Gastroesophageal sphincter (tissue), 4 donors: ENCODE data around the gene DAND5. TPM values are rescaled to one million over a fixed set of nuclear protein-coding genes. Genes with fewer than 3 reads are reported as not detected.
A peak's percentile ranks its signal among the peaks of the same experiment; 100 is the strongest.

Experiments
- ATAC-seq: fragments of 150-250 bp; one replicate; pipeline ENCODE4 v1.9.1; 2016; ENCODE audit warnings: mild to moderate bottlenecking, moderate library complexity
- H3K27ac ChIP-seq, 4 donors: fragments of 200-600 bp; sonication (generic) in 3 of 4; 1 replicate in 3 of 4; 2 replicates in 1 of 4; pipeline ENCODE4 v1.5.1; 2016 to 2019
- H3K27me3 ChIP-seq: fragments of 200-600 bp; sonication (generic); one replicate; pipeline ENCODE4 v1.5.1; 2019
- H3K36me3 ChIP-seq, 2 donors: fragments of 200-600 bp; sonication (generic); one replicate each; pipeline ENCODE4 v1.5.1; 2019; ENCODE audit warnings: control low read depth in 1 of 2
- H3K4me1 ChIP-seq, 3 donors: fragments of 200-600 bp; sonication (generic); 1 replicate in 2 of 3; 2 replicates in 1 of 3; pipeline ENCODE4 v1.5.1; 2016 to 2019; ENCODE audit warnings: control low read depth in 2 of 3
- H3K4me3 ChIP-seq, 2 donors: fragments of 200-600 bp; sonication (generic); one replicate each; pipeline ENCODE4 v1.5.1; 2019; ENCODE audit warnings: mild to moderate bottlenecking in 1 of 2, moderate library complexity in 1 of 2
- H3K9me3 ChIP-seq, 3 donors: fragments of 200-600 bp; sonication (generic); one replicate each; pipeline ENCODE4 v1.5.1; 2017 to 2019; ENCODE audit warnings: control low read depth in 2 of 3
- CTCF ChIP-seq, 4 experiments: fragments of 200-600 bp in 2 of 4; fragments of 450-650 bp in 2 of 4; sonication (generic) in 1 of 4; IDR thresholded peaks; one replicate each; pipeline ENCODE4 v1.5.1; 2017 to 2019; ENCODE audit warnings: antibody characterized with exemption in 4 of 4, mild to moderate bottlenecking in 2 of 4, moderate library complexity in 2 of 4
- EP300 ChIP-seq: sonication (generic); formaldehyde crosslinking; IDR thresholded peaks from one replicate; pipeline ENCODE4 v1.6.1; 2017; ENCODE audit warnings: antibody characterized with exemption, mild to moderate bottlenecking
- POLR2A ChIP-seq, 2 donors: fragments of 450-650 bp; IDR thresholded peaks; one replicate each; pipeline ENCODE4 v1.6.1; 2017; ENCODE audit warnings: antibody characterized with exemption in 2 of 2, mild to moderate bottlenecking in 2 of 2, moderate library complexity in 1 of 2
- POLR2AphosphoS5 ChIP-seq: sonication (generic); formaldehyde crosslinking; IDR thresholded peaks from one replicate; pipeline ENCODE4 v1.6.1; 2017; ENCODE audit warnings: antibody characterized with exemption
- WGBS, 2 donors: methylation state at CpG; one replicate each; pipeline ENCODE4 v1.1.5; 2018; ENCODE audit warnings: low coverage in 1 of 2; 5-methylcytosine and 5-hydroxymethylcytosine counted together
- total RNA-seq, 4 donors: library from RNA; depleted of rRNA; stranded (reverse); fragments of >200 nt; gene quantifications; one replicate each; pipeline ENCODE4 v1.1.0, GENCODE V29; 2016

DAND5 gene
- total RNA-seq, 4 donors from 2014 or later, result 0.35 TPM; not detected in 3

GRCh38 chr19:13014101-13014920 lies 44.9 kb downstream of the DAND5 start:
- no peak for ATAC-seq
- Histone ChIP-seq H3K9me3 (no peaks in the 10 kb centered on the region), H3K4me1 (peaks cover 10 to 100% (median 76%) of the 10 kb centered on the region in 3 donors), H3K36me3 (no peaks in the 10 kb centered on the region), H3K4me3 (peak overlapping the region in 1 of 2 donors; percentile 42), H3K27me3 (no peaks in the 10 kb centered on the region), H3K27ac (peak overlapping the region; percentile 43 to 98 (median 88))
- 31 to 67% methylated on average over 4 to 21 of the region's 35 CpGs for WGBS, 2 donors
- TF ChIP-seq EP300, result no peak
- no peak for TF ChIP-seq POLR2AphosphoS5
- no peak for TF ChIP-seq POLR2A (IDR thresholded peaks at IDR 0.05)
- no peak for TF ChIP-seq CTCF (IDR thresholded peaks at IDR 0.05)

DNA sequence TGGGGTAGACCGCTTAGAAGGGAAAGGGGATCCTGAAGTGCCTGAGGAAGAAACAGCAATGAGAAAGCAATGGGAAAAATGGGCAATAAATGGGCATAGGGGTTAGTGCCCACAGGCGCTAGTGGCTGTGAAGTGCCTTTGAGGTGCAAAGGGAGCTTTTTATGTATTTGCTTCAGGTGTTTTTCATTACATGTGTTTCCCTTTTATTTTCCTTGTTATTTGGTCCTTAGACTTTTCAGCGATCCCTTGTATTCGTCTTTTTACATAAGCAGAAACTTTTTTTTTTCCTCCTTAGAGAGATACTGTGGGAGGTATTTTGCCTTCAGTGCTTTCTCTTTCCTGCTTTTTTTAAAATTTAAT lies 45.5 kb downstream of the DAND5 start:
- H3K4me3 ChIP-seq, result peak overlapping the region in 1 of 2 donors; percentile 42
- H3K4me1 ChIP-seq, result peaks cover 12 to 100% (median 76%) of the 10 kb centered on the region in 3 donors
- no peaks in the 10 kb centered on the region for H3K27me3 ChIP-seq
- WGBS, 2 donors, result 52 to 81% methylated on average over 4 of the region's 4 CpGs
- H3K9me3 ChIP-seq, result no peaks in the 10 kb centered on the region
- peak overlapping the region; percentile 43 to 98 (median 88) for H3K27ac ChIP-seq
- no peaks in the 10 kb centered on the region for H3K36me3 ChIP-seq
- ATAC-seq, result no peak
- TF ChIP-seq POLR2AphosphoS5 (no peak), EP300 (no peak), POLR2A (IDR thresholded peaks at IDR 0.05) (no peak), CTCF (IDR thresholded peaks at IDR 0.05) (no peak)

- TF ChIP-seq EP300 (no peak), POLR2AphosphoS5 (no peak), POLR2A (IDR thresholded peaks at IDR 0.05) (no peak), CTCF (IDR thresholded peaks at IDR 0.05) (no peak)
- H3K9me3 ChIP-seq, result no peaks in the 10 kb centered on the region
- H3K27ac ChIP-seq, result peak overlapping the region; percentile 43 to 98 (median 87)
- ATAC-seq, result no peak
- no peaks in the 10 kb centered on the region for H3K36me3 ChIP-seq
- 52 to 56% methylated on average over 5 to 7 of the region's 12 CpGs for WGBS, 2 donors
- H3K27me3 ChIP-seq, result no peaks in the 10 kb centered on the region
- peaks cover 19 to 100% (median 76%) of the 10 kb centered on the region in 3 donors for H3K4me1 ChIP-seq
- H3K4me3 ChIP-seq, result peak overlapping the region in 1 of 2 donors; percentile 19
Observed at GRCh38 chr19:13015361-13016223, 46.2 kb downstream of the DAND5 start.

DNA sequence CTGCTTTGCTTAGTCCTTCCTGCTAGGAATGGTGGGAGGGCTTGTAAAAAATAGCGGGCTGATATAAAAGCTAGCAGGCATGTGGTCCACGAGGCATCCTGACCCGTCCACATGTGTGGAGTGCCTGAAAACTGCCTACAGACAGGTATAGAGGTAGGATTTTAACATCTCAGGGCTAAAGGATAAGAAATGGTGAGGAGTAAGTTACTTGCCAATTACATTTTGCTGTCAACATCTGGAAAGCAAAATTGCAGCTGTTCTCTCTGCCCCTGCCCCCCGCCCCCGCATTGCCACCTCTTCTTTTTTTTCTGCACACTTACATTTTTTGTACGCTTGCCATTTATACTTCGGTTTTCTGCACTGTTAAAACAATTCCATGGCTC lies 46.9 kb downstream of the DAND5 start:
- peaks cover 21 to 100% (median 78%) of the 10 kb centered on the region in 3 donors for H3K4me1 ChIP-seq
- H3K4me3 ChIP-seq, result peak overlapping the region in 1 of 2 donors; percentile 35
- TF ChIP-seq POLR2AphosphoS5, result no peak
- no peak for TF ChIP-seq EP300
- no peak for TF ChIP-seq POLR2A (IDR thresholded peaks at IDR 0.05)
- no peak for TF ChIP-seq CTCF (IDR thresholded peaks at IDR 0.05)

More for the DNA sequence above, 46.9 kb downstream of the DAND5 start:
- 30 to 41% methylated on average over 7 of the region's 7 CpGs for WGBS, 2 donors
- ATAC-seq, result no peak
- Histone ChIP-seq H3K27me3 (no peaks in the 10 kb centered on the region), H3K36me3 (no peaks in the 10 kb centered on the region), H3K27ac (peak overlapping the region in 3 of 4 donors; percentile 92 to 98 (median 96)), H3K9me3 (no peaks in the 10 kb centered on the region)
